Left forelimb (tissue), 1 donor: Measurements from ENCODE around the gene CLDN8.

ENCODE experiments used
- DNase-seq: peaks from one replicate; pipeline ENCODE4 v3.0.0-alpha.2; 2018; ENCODE audit warnings: low spot score

Gene CLDN8

GRCh38 chr21:30200000-30200399 lies 15.9 kb downstream of the CLDN8 start:
- no peak for DNase-seq

DNA sequence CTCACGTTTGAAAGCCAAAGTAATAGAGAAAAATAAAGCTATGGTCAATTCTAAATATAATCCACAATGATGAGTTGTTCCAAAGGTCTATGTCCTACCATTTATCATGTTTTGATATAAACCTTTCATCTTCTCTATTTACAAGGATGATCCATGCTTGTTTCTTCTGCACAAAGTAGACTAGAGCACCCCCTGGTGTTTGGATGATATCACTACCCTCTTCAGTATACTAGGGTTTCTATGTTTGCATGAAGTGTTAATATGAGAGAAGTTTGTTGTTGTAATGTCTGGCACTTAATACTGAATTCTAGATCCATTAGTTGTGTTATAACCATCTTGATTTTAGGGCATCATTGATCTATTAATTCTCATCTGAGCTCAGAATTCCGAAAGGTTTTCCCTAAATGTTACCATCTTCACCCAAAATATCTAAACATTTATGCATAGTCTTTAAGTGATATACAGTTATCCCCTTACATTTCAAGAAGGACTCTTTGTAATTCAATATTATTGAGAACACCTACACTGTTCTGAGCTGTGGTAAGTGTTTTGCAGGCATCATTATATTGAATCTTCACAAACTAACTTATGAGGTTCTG lies 21.1 kb downstream of the CLDN8 start:
- DNase-seq, result no peak

GRCh38 chr21:30193201-30193600 lies 22.7 kb downstream of the CLDN8 start:
- DNase-seq, result no peak

GRCh38 chr21:30190554-30190953 lies 25.3 kb downstream of the CLDN8 start:
- DNase-seq, result no peak

GRCh38 chr21:30189773-30190172 lies 26.1 kb downstream of the CLDN8 start:
- DNase-seq, result no peak

GRCh38 chr21:30186242-30186641 lies 29.7 kb downstream of the CLDN8 start:
- no peak for DNase-seq

GRCh38 chr21:30168086-30168485 lies 47.8 kb downstream of the CLDN8 start:
- no peak for DNase-seq

- no peak for DNase-seq
These were observed 49.2 kb downstream of the CLDN8 start, which contains the start of gene CLDN17 for GRCh38 chr21:30166705-30167104. Gene CLDN17 (minus strand): TSS chr21:30166805. CDS start chr21:30166617, 188 bp downstream.

DNA sequence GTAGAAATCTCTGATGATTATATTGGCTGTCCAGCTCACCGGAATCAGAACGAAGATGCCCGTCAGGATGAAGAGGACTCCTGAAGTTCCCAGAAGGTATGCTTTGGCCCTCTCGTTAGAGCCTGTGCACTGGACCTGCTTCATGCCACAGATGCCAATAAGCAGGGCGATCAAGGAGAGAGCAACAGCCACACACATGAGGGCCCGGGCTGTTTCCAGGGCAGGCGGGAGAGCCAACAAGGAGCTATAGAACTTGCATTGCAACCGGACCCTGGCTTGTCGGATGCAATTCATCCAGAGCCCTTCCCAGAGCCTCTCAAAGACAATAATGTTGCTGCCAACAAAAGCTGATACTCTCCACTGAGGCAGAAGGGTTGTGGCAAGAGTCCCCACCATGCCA lies 49.7 kb downstream of the CLDN8 start:
- DNase-seq, result no peak

DNA sequence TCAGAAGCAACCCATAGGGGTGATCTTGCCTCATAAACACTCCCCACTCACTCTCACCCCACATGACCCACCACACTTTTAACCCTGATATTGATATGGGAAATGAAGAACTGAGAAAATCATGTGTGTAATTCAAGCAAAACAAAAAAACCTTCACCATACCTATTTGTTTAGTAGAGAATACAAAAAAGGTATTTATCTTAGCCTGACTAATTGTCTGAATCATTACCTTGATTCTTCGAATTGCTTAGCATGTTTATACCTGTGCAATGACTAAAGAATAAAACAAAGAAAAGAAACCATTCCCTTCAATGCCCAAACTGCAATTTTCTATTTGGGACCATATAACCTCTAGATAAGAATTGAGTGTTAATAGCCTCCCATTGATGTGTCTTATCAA lies 51.1 kb downstream of the CLDN8 start:
- no peak for DNase-seq
